Measurements from ENCODE around the gene PRKD1.
"Not testable (repeated sequence)": the region's sequence is repeated elsewhere in the genome, so short reads cannot be mapped to it uniquely, and the experiment has no call there.

Gene PRKD1

DNA sequence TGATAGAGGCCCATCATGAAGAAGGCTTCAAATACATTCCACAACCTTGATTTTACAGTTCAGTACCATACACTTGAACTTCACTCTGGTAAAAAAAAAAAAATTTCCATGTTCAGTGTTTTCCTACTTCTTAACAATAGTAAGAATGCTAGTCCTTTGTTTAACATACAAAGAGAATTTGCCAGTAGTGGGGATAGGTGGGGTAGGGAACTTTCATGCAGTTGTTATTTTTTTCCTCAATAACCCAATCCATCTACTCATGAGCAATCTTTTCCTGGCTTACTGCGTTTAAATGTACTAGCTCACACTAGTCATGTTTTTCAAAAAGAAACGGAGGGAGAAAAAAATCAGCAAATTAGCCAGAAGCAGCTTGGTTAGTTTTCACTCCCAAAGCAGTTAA lies 206.1 kb downstream of the PRKD1 start:
- FAIRE-seq (no peak), DNase-seq (ENCODE audit: insufficient read length, low spot score) (no peak)
- TF ChIP-seq POLR2AphosphoS5 (IDR thresholded peaks at IDR 0.05; ENCODE audit: low read depth, low read length) (no peak), TAF1 (IDR thresholded peaks at IDR 0.05; ENCODE audit: low read depth, low read length) (no peak), POU2F2 (IDR thresholded peaks at IDR 0.05; ENCODE audit: low read depth, low read length) (no peak), POLR2A (IDR thresholded peaks at IDR 0.05; ENCODE audit: low read depth, low read length) (no peak), PAX5 (IDR thresholded peaks at IDR 0.05; ENCODE audit: insufficient read depth, low read length, severe bottlenecking) (no peak), SPI1 (IDR thresholded peaks at IDR 0.05; ENCODE audit: low read depth, low read length) (no peak)

DNA sequence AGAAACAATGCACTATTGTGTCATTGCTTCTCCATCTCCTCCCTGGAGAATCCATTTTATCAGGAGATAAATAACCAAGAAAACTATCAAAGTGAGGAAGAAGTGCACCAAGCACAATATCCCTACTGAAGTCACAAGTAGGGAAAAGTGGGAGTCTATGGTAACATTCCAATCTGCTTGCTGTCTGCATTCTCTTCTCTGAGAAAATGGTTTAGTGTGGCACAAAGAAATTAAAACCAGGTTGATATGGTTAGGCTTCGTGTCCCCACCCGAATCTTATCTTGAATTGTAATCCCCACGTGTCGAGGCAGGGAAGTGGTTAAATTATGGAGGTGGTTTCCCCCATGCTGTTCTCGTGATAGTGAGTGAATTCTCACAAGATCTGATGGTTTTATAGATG lies 209.7 kb downstream of the PRKD1 start:
- FAIRE-seq (no peak), DNase-seq (ENCODE audit: insufficient read length, low spot score) (no peak)

DNA sequence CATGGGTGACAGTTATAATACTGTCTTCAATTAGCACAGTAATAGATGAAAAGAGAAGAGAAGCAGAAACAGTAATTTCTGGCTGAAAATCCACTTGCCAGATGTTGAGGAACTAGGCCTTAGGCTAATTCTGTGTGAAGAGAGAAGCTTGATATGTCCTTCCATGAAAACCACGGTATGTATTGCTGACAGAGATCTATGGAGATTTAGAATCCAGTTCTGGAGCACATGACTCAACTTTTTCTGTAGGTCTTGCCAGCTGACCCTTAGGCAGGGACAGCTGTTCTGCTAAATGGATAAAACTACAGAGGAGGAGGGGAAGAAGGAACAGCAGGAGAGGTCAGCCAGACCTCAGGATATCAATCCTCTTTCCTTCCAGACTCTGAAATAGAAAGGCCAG lies 211.5 kb downstream of the PRKD1 start:
- TF ChIP-seq PAX5 (IDR thresholded peaks at IDR 0.05; ENCODE audit: insufficient read depth, low read length, severe bottlenecking) (no peak), POU2F2 (IDR thresholded peaks at IDR 0.05; ENCODE audit: low read depth, low read length) (no peak), SPI1 (IDR thresholded peaks at IDR 0.05; ENCODE audit: low read depth, low read length) (no peak), POLR2AphosphoS5 (IDR thresholded peaks at IDR 0.05; ENCODE audit: low read depth, low read length) (no peak), TAF1 (IDR thresholded peaks at IDR 0.05; ENCODE audit: low read depth, low read length) (no peak), POLR2A (IDR thresholded peaks at IDR 0.05; ENCODE audit: low read depth, low read length) (no peak)
- FAIRE-seq (no peak), DNase-seq (ENCODE audit: insufficient read length, low spot score) (no peak)

More for the DNA sequence above, 209.7 kb downstream of the PRKD1 start:
- TF ChIP-seq SPI1 (IDR thresholded peaks at IDR 0.05; ENCODE audit: low read depth, low read length) (no peak), TAF1 (IDR thresholded peaks at IDR 0.05; ENCODE audit: low read depth, low read length) (no peak), POU2F2 (IDR thresholded peaks at IDR 0.05; ENCODE audit: low read depth, low read length) (no peak), POLR2A (IDR thresholded peaks at IDR 0.05; ENCODE audit: low read depth, low read length) (no peak), PAX5 (IDR thresholded peaks at IDR 0.05; ENCODE audit: insufficient read depth, low read length, severe bottlenecking) (no peak), POLR2AphosphoS5 (IDR thresholded peaks at IDR 0.05; ENCODE audit: low read depth, low read length) (no peak)

DNA sequence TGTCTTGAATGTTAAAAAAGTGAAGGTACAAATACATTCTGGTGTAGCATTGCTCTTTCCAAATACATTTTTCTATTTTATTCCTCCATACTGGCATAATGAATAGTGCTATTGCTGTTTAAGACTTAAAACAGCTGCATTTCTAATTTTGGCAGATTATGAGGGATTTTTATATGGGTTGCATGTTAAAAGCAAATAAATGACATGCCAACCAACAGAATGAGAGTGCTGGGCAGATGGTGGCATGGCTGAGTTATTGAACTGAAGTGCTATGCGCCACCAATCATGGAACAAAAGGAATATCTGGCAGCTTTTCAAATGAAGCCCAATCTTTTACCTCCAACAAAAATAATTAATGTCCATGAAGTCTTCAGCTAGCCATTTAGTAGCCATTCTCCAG lies 215.0 kb downstream of the PRKD1 start:
- TF ChIP-seq PAX5 (IDR thresholded peaks at IDR 0.05; ENCODE audit: insufficient read depth, low read length, severe bottlenecking) (no peak), POLR2A (IDR thresholded peaks at IDR 0.05; ENCODE audit: low read depth, low read length) (no peak), TAF1 (IDR thresholded peaks at IDR 0.05; ENCODE audit: low read depth, low read length) (no peak), POLR2AphosphoS5 (IDR thresholded peaks at IDR 0.05; ENCODE audit: low read depth, low read length) (no peak), SPI1 (IDR thresholded peaks at IDR 0.05; ENCODE audit: low read depth, low read length) (no peak), POU2F2 (IDR thresholded peaks at IDR 0.05; ENCODE audit: low read depth, low read length) (no peak)
- no peak for DNase-seq (ENCODE audit: insufficient read length, low spot score)
- FAIRE-seq: no peak

DNA sequence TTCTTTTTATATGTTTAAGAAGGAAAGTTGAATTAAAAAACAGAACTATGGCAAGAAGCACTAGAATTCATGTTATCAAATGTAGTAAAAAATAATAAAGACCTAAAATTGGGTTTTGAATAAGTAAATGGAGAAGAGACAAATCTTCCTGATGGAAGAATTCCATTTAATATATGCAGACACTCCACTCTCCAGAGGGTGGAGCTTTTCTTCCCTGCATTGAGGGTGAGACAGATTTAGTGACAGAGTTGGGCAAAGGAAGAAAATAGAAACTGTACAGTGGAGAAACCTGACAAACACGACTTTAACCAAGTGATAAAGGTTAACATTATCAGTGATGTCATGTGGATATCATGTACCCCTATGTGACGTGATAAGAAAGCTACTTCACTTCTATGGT lies 217.6 kb downstream of the PRKD1 start:
- DNase-seq (ENCODE audit: insufficient read length, low spot score): no peak
- no peak for TF ChIP-seq POLR2AphosphoS5 (IDR thresholded peaks at IDR 0.05; ENCODE audit: low read depth, low read length)
- TF ChIP-seq POLR2A (IDR thresholded peaks at IDR 0.05; ENCODE audit: low read depth, low read length): no peak
- TF ChIP-seq TAF1 (IDR thresholded peaks at IDR 0.05; ENCODE audit: low read depth, low read length): no peak
- no peak for TF ChIP-seq SPI1 (IDR thresholded peaks at IDR 0.05; ENCODE audit: low read depth, low read length)
- TF ChIP-seq POU2F2 (IDR thresholded peaks at IDR 0.05; ENCODE audit: low read depth, low read length): no peak
- TF ChIP-seq PAX5 (IDR thresholded peaks at IDR 0.05; ENCODE audit: insufficient read depth, low read length, severe bottlenecking): no peak
- FAIRE-seq: no peak

DNA sequence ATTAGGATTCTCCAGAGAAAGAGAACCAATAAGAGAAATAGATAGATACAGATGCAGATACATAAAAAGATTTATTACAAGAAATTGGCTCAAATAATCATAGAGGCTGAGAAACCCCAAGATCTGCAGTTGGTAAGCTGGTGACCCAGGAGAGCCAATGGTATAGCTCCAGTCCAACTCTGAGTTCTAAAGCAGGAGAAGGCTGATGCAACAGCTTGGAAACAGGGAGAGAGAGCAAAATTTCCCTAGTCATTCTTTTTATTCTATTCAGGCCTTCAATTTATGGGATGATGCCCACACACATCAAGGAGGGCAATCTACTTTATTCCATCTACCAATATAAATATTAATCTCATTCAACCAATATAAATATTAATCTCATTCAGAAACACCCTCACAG lies 218.2 kb downstream of the PRKD1 start:
- TF ChIP-seq POU2F2 (IDR thresholded peaks at IDR 0.05; ENCODE audit: low read depth, low read length): no peak
- TF ChIP-seq SPI1 (IDR thresholded peaks at IDR 0.05; ENCODE audit: low read depth, low read length): no peak
- no peak for TF ChIP-seq PAX5 (IDR thresholded peaks at IDR 0.05; ENCODE audit: insufficient read depth, low read length, severe bottlenecking)
- TF ChIP-seq TAF1 (IDR thresholded peaks at IDR 0.05; ENCODE audit: low read depth, low read length): no peak
- no peak for TF ChIP-seq POLR2AphosphoS5 (IDR thresholded peaks at IDR 0.05; ENCODE audit: low read depth, low read length)
- no peak for TF ChIP-seq POLR2A (IDR thresholded peaks at IDR 0.05; ENCODE audit: low read depth, low read length)
- FAIRE-seq (no peak), DNase-seq (ENCODE audit: insufficient read length, low spot score) (no peak)

DNA sequence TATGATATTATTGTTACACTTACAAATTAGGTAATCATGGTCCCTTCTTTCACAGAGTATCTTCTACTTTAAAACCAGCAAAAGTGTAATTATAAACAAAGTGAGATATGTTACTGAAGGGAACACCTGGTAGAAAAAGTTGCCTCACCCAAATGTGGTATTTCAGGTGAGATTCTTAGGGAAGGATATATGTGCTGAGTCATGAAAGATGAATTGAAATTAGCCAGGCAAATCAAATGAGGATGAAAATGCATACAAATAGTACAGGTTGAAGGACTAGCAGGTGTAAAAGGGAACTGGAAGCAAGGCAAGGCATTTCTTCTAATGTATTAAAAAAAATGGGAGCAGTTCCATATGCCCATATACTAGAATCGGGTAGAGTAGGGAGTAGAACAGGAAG lies 220.9 kb downstream of the PRKD1 start:
- TF ChIP-seq POLR2AphosphoS5 (IDR thresholded peaks at IDR 0.05; ENCODE audit: low read depth, low read length): no peak
- no peak for TF ChIP-seq SPI1 (IDR thresholded peaks at IDR 0.05; ENCODE audit: low read depth, low read length)
- TF ChIP-seq PAX5 (IDR thresholded peaks at IDR 0.05; ENCODE audit: insufficient read depth, low read length, severe bottlenecking): no peak
- TF ChIP-seq POU2F2 (IDR thresholded peaks at IDR 0.05; ENCODE audit: low read depth, low read length): no peak
- no peak for TF ChIP-seq POLR2A (IDR thresholded peaks at IDR 0.05; ENCODE audit: low read depth, low read length)
- no peak for TF ChIP-seq TAF1 (IDR thresholded peaks at IDR 0.05; ENCODE audit: low read depth, low read length)
- no peak for DNase-seq (ENCODE audit: insufficient read length, low spot score)
- no peak for FAIRE-seq

DNA sequence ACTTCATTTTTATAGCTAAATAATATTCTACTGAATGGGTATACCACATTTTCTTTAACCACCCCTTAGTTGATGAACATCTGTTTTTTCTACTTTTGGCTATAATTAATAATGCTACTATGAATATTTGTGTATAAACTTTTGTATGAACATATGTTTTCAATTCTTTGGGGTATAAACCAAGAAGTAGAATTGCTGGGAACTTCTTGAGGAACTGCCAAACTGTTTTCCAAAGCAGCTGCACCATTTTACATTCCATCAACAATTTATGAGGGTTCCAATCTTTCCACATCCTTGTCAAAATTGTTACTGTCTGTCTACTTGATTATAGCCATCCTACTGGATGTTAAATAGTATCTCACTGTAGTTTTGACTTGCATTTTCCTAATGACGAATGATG lies 221.8 kb downstream of the PRKD1 start:
- FAIRE-seq (no peak), DNase-seq (ENCODE audit: insufficient read length, low spot score) (no peak)
- TF ChIP-seq TAF1 (IDR thresholded peaks at IDR 0.05; ENCODE audit: low read depth, low read length): no peak
- TF ChIP-seq POLR2AphosphoS5 (IDR thresholded peaks at IDR 0.05; ENCODE audit: low read depth, low read length): no peak
- TF ChIP-seq SPI1 (IDR thresholded peaks at IDR 0.05; ENCODE audit: low read depth, low read length): no peak
- TF ChIP-seq POLR2A (IDR thresholded peaks at IDR 0.05; ENCODE audit: low read depth, low read length): no peak
- TF ChIP-seq PAX5 (IDR thresholded peaks at IDR 0.05; ENCODE audit: insufficient read depth, low read length, severe bottlenecking): no peak
- no peak for TF ChIP-seq POU2F2 (IDR thresholded peaks at IDR 0.05; ENCODE audit: low read depth, low read length)

DNA sequence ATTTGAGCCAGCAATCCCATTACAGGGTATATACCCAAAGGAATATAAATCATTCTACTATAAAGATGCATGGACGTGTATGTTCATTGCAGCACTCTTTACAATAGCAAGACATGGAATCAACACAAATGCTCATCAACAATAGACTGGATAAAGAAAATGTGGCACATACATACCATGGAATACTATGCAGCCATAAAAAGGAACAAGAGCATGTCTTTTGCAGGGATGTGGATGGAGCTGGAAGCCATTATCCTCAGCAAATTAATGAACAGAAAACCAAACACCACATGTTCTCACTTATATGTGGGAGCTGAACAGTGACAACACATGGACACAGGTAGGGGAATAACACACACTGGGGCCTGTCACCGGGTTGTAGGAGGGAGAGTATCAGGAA lies 238.1 kb downstream of the PRKD1 start:
- not testable (repeated sequence) for FAIRE-seq; DNase-seq (ENCODE audit: insufficient read length, low spot score)

DNA sequence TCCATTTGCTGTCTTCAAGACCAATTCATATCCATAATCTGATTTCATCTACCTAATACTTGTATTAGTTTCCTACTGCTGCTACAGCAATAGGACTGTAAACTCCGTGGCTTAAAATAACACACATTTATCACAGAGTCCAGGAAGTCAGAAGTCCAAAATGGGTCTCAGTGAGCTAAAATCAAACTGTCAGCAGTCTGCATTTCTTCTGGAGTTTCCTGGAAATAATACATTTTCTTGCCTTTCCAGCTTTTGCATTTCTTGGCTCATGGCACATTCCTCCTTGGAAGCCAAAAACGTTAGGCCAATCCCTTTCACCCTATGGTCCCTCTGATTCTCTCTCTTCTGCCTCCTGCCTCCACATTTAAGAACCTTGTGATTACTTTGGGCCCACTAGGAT lies 239.8 kb downstream of the PRKD1 start:
- TF ChIP-seq PAX5 (IDR thresholded peaks at IDR 0.05; ENCODE audit: insufficient read depth, low read length, severe bottlenecking) (no peak), TAF1 (IDR thresholded peaks at IDR 0.05; ENCODE audit: low read depth, low read length) (no peak), SPI1 (IDR thresholded peaks at IDR 0.05; ENCODE audit: low read depth, low read length) (no peak), POU2F2 (IDR thresholded peaks at IDR 0.05; ENCODE audit: low read depth, low read length) (no peak), POLR2A (IDR thresholded peaks at IDR 0.05; ENCODE audit: low read depth, low read length) (no peak), POLR2AphosphoS5 (IDR thresholded peaks at IDR 0.05; ENCODE audit: low read depth, low read length) (no peak)
- FAIRE-seq: no peak

More for the DNA sequence above, 239.8 kb downstream of the PRKD1 start:
- DNase-seq (ENCODE audit: insufficient read length, low spot score): no peak
